Activated B cell treated with CpG ODN at 0.5 μM for 24 hours (primary cell): ENCODE data around the gene ERC1. TPM values are rescaled to one million over a fixed set of nuclear protein-coding genes. Genes with fewer than 3 reads are reported as not detected.

Source experiments
- ATAC-seq: fragments of 200-7000 bp; cut with Tn5 transposase; one replicate; pipeline ENCODE4 v1.10.0; 2021; ENCODE audit warnings: low read depth, mild to moderate bottlenecking, moderate library complexity
- CTCF ChIA-PET: fragments of 350-600 bp; sonication (Branson Sonifier 250); formaldehyde crosslinking; loops from one replicate; lab custom pipeline; 2021; ENCODE audit warnings: antibody characterized with exemption; lab: Charles Lee
- POLR2A ChIA-PET: fragments of 350-600 bp; sonication (Branson Sonifier 250); formaldehyde crosslinking; loops from one replicate; lab custom pipeline; 2021; ENCODE audit warnings: antibody characterized with exemption; lab: Charles Lee
- DNase-seq: peaks from one replicate; pipeline ENCODE4 v3.0.0; 2022
- H3K27ac Mint-ChIP-seq: one replicate; pipeline ENCODE4 v1.8.0; 2020; ENCODE audit warnings: mixed read lengths
- H3K27me3 Mint-ChIP-seq: one replicate; pipeline ENCODE4 v1.8.0; 2021; ENCODE audit warnings: mixed read lengths
- H3K36me3 Mint-ChIP-seq: one replicate; pipeline ENCODE4 v1.8.0; 2021; ENCODE audit warnings: low read depth, mixed read lengths
- H3K4me1 Mint-ChIP-seq: one replicate; pipeline ENCODE4 v1.8.0; 2021; ENCODE audit warnings: mixed read lengths
- H3K4me3 Mint-ChIP-seq: one replicate; pipeline ENCODE4 v1.8.0; 2020; ENCODE audit warnings: mild to moderate bottlenecking, mixed read lengths
- H3K9me3 Mint-ChIP-seq: one replicate; pipeline ENCODE4 v1.8.0; 2020; ENCODE audit warnings: mixed read lengths
- intact Hi-C: fragments of 100-400 bp; cut with micrococcal nuclease; formaldehyde crosslinking; loops from one replicate; pipeline ENCODE4 v1.15.1; 2024
- total RNA-seq: library from RNA; stranded (reverse); gene quantifications from 2 replicates; pipeline ENCODE4 v1.2.3, GENCODE V29; 2022
- TF ChIP-seq, protein P1 (sequence below): fragments of 200-600 bp; IDR thresholded peaks from one replicate; pipeline ENCODE4 v1.8.0; 2022; ENCODE audit warnings: antibody characterized with exemption, mild to moderate bottlenecking

ERC1 gene
- total RNA-seq, 1 donor from 2014 or later: 57.0 TPM

- H3K27ac Mint-ChIP-seq: no peak overlapping the region
- ChIA-PET POLR2A (no interaction called here), CTCF (interaction anchor here (0.6 kb wide), 1 partner anchor 472 kb away, joined by 3 read pairs; no protein-coding TSS in a partner anchor)
- no peak overlapping the region for H3K4me3 Mint-ChIP-seq
- no peak for ATAC-seq
- H3K4me1 Mint-ChIP-seq: peaks cover 4% of the 10 kb centered on the region
- intact Hi-C loops: no loop called here
- no peaks in the 10 kb centered on the region for H3K9me3 Mint-ChIP-seq
- DNase-seq: no peak
- H3K27me3 Mint-ChIP-seq: peaks cover 31% of the 10 kb centered on the region
- no peaks in the 10 kb centered on the region for H3K36me3 Mint-ChIP-seq
- TF ChIP-seq, protein P1, sequence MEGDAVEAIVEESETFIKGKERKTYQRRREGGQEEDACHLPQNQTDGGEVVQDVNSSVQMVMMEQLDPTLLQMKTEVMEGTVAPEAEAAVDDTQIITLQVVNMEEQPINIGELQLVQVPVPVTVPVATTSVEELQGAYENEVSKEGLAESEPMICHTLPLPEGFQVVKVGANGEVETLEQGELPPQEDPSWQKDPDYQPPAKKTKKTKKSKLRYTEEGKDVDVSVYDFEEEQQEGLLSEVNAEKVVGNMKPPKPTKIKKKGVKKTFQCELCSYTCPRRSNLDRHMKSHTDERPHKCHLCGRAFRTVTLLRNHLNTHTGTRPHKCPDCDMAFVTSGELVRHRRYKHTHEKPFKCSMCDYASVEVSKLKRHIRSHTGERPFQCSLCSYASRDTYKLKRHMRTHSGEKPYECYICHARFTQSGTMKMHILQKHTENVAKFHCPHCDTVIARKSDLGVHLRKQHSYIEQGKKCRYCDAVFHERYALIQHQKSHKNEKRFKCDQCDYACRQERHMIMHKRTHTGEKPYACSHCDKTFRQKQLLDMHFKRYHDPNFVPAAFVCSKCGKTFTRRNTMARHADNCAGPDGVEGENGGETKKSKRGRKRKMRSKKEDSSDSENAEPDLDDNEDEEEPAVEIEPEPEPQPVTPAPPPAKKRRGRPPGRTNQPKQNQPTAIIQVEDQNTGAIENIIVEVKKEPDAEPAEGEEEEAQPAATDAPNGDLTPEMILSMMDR: no peak
Observed at GRCh38 chr12:1540690-1541089, 549.7 kb downstream of the ERC1 start.

DNA sequence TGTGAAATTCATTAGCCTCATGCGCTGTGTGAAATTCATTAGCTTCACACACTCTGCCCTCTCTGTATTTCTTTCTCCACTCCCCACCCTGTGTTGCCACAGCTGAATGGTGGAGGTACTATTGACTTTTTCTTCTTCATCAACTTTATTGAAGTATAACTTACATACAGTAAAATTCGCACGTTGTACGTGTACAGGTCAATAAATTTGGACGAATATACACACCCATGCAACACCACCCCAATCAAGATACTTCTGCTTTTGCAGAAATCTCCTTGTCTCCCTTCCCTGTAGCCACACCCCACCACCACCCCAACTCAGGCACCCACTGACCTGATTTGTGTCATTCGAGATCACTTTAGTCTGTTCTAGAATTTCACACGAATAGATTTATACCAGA, 551.6 kb downstream of the ERC1 start:
- Mint-ChIP-seq H3K27ac (no peak overlapping the region), H3K27me3 (peaks cover 21% of the 10 kb centered on the region), H3K9me3 (no peaks in the 10 kb centered on the region), H3K4me3 (no peak overlapping the region), H3K4me1 (peaks cover 7% of the 10 kb centered on the region), H3K36me3 (no peaks in the 10 kb centered on the region)
- ChIA-PET POLR2A (interaction anchor here (0.7 kb wide), 1 partner anchor 702 kb away, joined by 5 read pairs; no protein-coding TSS in a partner anchor), CTCF (no interaction called here)
- TF ChIP-seq, protein P1: no peak
- intact Hi-C loops: no loop called here
- no peak for ATAC-seq
- DNase-seq: no peak

GRCh38 chr12:1544996-1545700, 554.1 kb downstream of the ERC1 start:
- TF ChIP-seq, protein P1: no peak
- ChIA-PET CTCF (interaction anchor here (1.9 kb wide), 1 partner anchor 427 kb away, joined by 8 read pairs; no protein-coding TSS in a partner anchor), POLR2A (no interaction called here)
- Mint-ChIP-seq H3K9me3 (no peaks in the 10 kb centered on the region), H3K27ac (no peak overlapping the region), H3K27me3 (peaks cover 8% of the 10 kb centered on the region), H3K36me3 (no peaks in the 10 kb centered on the region), H3K4me1 (peaks cover 8% of the 10 kb centered on the region), H3K4me3 (no peak overlapping the region)
- intact Hi-C loops: no loop called here
- no peak for DNase-seq
- no peak for ATAC-seq

Other genes starting within 250 kb of the ERC1 start
- gene WNK1, start 238.6 kb upstream of the ERC1 start, total RNA-seq: 142 and 155 TPM in 2 replicates
- 15.0 and 15.2 TPM in 2 replicates for gene RAD52, start 41.5 kb upstream of the ERC1 start, total RNA-seq